B cell (primary cell): ENCODE results near the gene IGFL3.

ENCODE experiments used
- EZH2 ChIP-seq: IDR thresholded peaks from 2 replicates; pipeline ENCODE4 v1.6.1; 2012; ENCODE audit warnings: borderline replicate concordance, low read depth, mild to moderate bottlenecking, moderate library complexity, low read length; ENCODE audit not compliant: insufficient read depth, poor library complexity, severe bottlenecking
- TF ChIP-seq, protein P1 (sequence below): fragments of 200-600 bp; IDR thresholded peaks from one replicate; pipeline ENCODE4 v1.8.0; 2022; ENCODE audit warnings: antibody characterized with exemption, mild to moderate bottlenecking

DNA sequence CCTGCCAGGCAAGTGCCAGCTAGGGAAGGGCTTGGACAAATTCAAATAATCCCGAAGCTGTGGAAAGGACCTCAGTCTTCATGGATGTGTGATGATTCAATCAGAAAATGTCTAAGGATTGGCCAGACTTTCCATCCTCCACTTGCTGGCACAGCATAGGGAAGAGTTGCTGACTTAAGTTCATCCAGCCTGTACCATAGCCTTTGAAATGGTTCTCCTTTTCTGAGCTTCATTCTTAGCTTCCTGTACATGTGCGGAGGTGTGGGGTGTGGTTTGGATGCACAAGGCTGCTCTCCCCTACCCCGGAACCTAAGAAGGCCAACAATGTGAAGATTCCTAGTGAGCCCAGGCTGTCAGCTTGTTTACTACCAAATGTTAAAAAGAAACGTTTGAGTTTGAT is 959 bp upstream of the IGFL3 start:
- TF ChIP-seq, protein P1, sequence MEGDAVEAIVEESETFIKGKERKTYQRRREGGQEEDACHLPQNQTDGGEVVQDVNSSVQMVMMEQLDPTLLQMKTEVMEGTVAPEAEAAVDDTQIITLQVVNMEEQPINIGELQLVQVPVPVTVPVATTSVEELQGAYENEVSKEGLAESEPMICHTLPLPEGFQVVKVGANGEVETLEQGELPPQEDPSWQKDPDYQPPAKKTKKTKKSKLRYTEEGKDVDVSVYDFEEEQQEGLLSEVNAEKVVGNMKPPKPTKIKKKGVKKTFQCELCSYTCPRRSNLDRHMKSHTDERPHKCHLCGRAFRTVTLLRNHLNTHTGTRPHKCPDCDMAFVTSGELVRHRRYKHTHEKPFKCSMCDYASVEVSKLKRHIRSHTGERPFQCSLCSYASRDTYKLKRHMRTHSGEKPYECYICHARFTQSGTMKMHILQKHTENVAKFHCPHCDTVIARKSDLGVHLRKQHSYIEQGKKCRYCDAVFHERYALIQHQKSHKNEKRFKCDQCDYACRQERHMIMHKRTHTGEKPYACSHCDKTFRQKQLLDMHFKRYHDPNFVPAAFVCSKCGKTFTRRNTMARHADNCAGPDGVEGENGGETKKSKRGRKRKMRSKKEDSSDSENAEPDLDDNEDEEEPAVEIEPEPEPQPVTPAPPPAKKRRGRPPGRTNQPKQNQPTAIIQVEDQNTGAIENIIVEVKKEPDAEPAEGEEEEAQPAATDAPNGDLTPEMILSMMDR, result no peak
- TF ChIP-seq EZH2, result no peak
